Bone marrow (tissue), 2 donors: ENCODE results near the gene CES3.

Experiments
- DNase-seq, 2 donors: peaks; one replicate each; lab custom pipeline; 2025; lab: John Stamatoyannopoulos, UW

The CES3 gene, protein sequence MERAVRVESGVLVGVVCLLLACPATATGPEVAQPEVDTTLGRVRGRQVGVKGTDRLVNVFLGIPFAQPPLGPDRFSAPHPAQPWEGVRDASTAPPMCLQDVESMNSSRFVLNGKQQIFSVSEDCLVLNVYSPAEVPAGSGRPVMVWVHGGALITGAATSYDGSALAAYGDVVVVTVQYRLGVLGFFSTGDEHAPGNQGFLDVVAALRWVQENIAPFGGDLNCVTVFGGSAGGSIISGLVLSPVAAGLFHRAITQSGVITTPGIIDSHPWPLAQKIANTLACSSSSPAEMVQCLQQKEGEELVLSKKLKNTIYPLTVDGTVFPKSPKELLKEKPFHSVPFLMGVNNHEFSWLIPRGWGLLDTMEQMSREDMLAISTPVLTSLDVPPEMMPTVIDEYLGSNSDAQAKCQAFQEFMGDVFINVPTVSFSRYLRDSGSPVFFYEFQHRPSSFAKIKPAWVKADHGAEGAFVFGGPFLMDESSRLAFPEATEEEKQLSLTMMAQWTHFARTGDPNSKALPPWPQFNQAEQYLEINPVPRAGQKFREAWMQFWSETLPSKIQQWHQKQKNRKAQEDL

DNA sequence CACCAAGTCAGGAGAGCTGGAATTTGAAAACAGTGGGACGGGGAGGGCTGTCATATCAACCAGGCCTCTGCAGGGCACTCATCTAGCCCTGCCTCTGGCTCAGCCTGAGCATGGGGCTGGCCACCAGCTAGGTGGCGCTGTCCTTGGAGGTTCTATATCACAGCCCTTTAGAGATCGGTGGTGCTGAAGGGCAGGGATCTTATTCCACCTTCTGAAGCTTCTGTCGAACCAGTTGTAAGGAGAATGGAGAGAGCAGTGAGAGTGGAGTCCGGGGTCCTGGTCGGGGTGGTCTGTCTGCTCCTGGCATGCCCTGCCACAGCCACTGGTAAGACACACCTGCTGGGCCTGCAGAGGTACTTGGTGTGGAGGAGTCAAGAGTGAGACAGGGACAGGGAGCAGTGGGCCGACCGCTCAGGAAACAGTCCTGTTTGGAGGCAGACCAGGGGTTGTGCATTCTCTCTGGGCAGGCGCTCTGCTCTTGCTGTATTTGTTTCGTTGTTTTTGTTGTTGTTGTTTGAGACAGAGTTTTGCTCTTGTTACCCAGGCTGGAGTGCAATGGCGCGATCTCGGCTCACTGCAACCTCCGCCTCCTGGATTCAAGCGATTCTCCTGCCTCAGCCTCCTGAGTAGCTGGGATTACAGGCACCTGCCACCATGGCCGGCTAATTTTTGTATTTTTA lies at the start of gene CES3:
CES3 (plus strand) TSS at position 202 of the 680 bp plus-strand sequence; CDS start at position 244, 42 bp downstream.
- DNase-seq, result peak; percentile 5 to 46

DNA sequence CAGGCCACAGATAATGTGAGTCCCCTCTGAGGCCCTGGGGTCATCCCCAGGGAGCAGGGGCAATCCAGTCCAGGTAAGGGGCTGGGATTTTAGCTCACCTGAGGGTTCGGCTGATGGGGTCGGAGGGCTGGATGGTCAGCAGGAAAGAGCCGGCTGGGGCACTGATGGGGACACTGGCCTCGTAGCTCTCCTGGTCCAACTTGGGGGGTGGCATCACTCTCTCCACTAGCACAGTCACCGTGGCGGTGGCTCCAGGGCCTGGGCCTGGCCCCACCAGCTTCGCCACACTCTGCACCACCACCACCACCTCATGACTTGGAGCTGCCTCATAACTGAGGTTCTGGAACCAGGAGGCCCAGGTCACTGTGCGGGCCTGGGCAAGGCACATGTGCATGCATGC lies 49.3 kb upstream of the CES3 start:
- no peak for DNase-seq

DNA sequence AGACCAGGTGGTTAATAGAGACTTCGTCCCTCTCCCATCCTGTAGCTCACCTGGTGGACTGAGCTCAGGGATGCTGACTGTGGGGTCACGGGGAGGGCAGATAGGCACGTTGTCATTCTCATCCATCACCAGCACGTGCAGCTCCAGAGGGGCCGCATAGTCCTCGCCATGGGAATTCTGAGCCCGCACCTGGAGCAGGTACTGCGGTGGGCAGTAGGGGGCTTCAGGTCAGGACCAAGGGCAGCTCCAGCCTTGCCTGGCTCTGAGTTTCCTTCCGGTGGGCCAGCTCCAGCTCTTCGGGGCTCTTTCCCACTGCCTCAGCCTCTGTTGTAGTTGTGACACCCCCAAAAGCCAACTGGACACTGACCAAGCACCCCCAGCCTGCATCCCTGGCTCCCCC lies 48.0 kb upstream of the CES3 start:
- DNase-seq, result no peak

DNA sequence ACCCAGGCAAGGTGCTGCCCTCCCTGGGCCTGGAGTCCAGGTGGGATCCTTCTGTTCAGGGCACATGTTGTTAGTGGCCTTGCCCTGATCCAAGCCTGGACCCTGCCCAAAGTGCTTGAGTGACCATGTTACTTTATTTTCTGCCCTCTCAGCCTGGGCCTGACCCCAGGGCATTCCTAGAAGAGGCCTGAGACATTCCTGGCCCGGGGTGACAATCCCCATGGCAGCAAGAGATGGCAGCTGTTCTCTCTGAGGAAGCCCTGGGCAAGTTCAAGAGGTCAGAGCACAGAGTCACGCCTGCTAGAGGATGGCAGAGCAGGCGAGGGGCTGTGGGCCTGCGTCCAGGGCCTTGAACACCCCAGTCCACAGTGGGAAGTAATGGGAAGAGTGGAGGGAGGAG lies 47.4 kb upstream of the CES3 start:
- no peak for DNase-seq

DNA sequence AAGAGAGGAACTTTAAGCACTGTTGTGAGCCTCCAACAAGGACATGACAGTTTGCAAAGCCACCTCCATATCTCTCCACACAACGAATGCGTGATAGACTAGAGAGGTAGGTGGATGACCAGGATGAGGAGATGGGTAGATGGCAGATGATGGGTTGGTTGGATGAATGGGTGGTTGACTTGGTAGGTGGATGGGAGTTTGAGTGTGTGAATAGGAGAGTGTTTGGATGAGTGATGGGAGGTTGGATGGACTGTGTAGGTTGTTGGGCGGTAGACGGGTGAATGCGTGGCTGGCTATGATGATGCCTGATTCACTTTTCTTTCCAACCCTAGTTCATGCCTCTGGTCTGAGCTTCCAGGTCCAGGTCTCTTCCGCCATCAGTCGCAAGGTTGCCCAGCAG lies 46.5 kb upstream of the CES3 start:
- no peak for DNase-seq

DNA sequence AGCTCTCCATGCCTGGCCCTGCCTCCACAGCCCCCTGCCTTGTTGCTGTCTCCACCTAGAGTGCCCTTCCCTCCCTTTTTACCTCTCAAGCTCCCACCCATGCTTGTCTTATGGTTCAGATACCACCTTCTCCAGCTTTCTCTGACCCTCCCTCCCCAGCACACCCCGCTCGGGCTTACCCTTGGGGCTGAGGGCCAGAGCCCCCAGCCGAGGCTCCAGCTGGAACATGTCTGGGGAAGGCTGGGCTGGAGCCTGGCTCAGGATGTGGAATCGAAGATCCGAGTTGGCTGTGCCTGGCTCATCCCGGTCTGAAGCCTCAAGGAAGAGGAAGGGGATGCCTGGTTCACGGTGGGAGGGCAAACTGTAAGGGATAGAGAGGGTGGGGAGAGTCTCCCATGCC lies 46.0 kb upstream of the CES3 start:
- DNase-seq, result no peak

DNA sequence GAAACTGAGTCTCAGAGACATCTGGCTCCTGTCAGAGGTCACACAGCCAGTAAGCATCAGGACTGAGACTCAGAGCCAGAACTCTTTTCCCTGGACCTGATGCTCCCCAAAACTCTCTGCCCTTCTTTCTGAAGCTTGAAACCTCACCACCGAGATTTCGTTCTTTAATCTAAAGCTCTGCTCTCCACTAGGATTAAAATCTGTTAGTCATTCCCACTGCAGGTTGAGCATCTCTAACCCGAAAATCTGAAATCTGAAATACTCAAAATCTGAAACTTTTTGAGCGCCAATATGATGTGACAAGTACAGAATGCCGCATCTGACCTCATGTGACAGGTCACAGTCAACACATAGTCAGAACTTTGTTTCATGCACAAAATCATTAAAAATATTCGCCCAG lies 44.5 kb upstream of the CES3 start:
- no peak for DNase-seq

DNA sequence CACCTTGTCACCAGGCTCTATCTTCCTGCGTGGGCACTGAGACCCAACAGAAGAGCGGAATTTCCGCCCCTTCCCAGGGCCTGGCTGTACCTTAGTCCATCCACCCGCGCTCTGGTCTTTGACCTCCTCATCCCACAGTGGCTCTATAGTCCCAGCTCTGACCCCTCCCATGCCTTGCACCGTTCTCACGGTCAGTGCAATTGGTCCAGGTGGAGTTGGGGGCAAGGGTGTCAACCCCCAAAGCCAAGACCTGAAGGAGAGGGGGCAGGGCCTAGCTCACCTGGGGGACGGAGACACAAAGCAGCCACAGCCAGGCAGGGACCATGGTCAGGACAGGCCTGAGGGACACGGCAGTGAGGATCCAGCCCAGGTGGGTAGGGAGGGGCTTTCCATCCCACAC lies 43.3 kb upstream of the CES3 start:
- no peak for DNase-seq

DNA sequence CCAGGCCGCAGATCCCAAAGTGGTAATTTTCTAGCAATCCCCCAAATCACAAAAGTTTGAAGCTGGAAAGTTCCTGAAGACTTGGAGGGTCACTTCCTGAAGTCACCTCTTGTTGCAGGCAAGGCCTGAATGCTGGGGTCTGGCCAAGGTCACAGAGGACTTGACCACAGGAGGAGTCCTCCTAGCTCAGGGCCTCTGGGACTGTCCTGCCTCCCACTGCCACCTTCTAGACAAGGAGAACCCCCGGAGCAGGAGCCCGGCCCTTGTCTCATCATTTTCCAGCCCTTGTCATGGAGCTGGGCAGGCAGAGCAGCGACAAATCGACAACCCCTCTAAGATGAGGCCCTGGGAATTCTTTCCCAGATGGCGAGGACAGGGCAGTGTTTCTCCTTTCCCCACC lies 42.7 kb upstream of the CES3 start:
- DNase-seq, result no peak

DNA sequence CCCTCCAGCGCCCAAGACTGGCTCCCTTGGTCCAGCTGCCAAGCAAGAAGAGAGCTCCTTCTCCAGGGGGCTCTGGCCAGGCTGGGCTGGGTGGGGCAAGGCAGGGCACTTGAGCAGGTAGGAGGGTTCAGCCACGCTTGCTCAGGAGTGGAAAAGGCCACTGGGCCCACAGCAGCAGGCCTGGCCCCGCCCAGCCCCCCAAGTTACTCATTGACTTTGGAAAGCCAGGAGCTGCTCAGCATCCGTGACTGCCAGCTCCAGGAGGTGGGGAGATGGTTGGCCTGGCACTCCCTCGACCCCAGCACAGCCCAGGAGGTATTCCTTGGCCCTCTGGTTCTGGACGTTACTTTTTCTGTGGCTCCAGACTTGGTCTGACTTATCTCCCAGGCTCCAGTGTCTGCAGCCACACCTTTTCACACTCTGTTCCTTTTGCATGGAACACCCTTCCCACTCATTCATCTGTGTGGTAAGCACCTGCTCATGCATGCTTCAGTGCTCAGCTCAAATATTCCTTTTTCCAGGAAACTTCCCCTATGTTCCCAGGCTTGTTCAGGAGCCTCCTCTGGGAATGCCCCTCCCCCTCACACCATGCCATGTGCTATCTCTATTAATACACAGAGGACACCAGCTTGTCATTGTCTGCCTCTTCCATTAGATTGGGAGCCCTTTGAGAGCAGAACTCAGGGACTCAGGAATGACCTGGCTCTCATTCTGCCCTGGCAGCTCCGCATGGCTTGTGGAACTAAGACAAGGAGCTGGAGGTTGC lies 42.1 kb upstream of the CES3 start, which contains the start of gene CDH16:
CDH16 (minus strand) TSS at position 83 of the 766 bp plus-strand sequence. CDS start 820 bp downstream, outside the sequence.
- DNase-seq, result no peak

DNA sequence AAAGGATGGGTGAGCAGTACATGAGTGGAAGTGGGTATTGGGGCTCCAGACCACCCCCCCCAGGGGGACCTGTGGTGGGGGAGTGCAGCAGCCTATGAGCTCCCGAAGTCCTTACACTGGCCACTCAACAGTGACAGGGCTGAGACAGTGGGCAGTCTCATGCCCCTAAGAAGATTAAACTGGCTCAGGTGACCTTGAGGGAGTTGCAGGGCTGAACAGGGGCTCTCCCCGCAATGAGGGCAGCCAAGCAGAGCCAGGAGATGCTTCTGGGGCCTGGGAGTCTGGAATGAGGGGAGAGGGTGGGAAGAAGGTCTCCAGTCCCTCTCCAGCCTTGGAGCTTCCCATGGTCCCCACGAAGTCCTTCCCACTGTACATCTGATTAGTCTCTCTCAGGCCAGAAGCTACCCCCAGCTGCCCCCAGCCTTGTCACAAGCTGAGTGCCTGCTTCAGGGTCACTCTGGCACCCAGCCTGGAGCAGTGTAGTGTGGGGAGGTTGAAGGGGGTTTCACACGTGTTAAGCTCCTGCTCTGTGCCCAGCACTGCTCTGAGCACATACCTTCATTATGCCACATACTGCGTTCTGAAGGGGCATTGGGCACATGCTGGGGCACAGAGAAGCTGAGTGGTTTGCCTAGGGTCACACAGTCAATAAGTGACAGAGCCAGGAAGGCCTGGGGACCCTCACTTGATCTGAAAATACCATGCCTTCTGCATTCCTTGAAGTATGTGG lies 41.3 kb upstream of the CES3 start:
- no peak for DNase-seq

DNA sequence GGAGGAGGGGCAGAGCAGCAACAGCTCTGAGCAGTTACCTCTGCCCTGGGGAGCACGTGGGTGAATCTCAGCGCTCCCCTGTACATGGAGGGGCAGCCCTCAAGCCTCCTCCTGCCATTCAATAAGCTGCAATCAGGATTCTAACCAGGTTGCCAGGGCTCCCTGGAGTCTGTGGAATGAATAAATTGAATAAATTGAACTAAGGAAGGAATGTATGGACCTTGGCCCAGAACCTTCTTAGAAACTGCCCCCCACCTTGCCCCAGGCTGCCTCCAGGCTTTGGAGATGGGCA lies 40.8 kb upstream of the CES3 start:
- no peak for DNase-seq

DNA sequence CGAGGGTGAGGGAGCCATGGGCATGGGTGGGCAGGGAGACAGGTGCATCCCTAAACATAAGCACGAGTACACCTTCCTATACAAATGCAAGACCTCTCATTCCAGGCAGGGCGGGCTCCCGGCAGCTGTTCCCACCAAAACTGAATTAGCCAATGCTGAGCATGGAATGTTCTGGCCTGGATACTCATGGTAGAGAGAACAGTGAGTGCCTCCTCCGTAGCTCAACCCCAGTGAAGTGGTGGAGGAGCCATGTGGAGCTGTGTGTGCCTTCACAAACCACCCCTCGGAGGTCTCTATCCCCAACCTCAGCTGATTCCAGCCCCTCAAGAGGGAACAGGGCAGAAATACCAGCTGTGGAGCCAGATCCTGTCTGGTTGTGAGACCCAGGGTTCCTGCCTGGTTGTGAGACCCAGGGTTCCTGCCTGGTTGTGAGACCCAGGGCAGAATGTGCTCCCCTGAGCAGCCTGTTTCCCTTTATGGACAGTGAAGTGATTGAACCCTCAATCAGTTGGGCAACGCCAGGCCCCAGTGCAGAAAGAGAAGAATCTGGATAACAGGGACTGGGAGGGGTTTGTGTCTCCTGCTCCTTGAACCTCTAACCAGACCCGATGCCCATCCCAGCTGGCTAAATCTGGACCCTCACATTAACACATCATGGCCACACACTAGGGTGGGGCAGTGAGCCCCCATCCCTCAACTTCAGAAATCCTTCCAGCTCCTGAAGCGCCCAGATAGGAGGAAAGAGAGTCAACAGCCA lies 40.0 kb upstream of the CES3 start:
- no peak for DNase-seq

DNA sequence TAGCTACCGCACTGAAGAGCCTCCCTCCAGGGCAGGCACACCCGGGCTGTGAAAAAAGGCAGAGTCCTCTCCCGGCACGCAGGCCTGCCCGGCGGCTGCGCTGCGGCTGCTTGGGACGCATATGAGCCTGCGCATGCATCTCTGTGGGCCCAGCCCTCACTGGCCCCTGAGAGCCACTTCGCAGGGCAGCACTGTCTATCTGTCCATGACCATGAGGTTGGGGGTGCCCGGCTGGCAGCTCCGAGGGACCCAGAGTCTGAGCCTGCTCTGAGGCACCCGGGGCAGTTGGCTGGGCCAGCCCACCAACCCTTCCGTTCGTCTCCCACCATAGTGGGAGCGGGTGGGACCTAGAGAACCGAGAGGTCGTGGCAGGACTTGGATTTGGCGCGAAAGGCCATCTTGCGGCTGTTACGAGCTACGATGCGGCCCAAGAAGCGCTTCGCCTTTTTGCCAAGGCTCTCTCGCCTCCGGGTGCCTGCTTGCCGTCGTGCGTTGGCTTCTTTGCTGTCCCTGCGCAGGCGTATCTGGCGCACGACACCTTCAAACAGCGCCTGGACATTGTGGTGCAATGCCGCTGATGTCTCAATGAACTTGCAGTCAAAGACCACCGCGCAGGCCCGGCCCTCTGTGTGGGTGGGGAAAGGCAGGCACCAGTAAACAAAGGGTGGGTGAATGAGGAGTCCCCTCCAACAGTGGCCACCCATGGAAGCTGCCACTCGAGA lies 39.2 kb upstream of the CES3 start:
- no peak for DNase-seq

DNA sequence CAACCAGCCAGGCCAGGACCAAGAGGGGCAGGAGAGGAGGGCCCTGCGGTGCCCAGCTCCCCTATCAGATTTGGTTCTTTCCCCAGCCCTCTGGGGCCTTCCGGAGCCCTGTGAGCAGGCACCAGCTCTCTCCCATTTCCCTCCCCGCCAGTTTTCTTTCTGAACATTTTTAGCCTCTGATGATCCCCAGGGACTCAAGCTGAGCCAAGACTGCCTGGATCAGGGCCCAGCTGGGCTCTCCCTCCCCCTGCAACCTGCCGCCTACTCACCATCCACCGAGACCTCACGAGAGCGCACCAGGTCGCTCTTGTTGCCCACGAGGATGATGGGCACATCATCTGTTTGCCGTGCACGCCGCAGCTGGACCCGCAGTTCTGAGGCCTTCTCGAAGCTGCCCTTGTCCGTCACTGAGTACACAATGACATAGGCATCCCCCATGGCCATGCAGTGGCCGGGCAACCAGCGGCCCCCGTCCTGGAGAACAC lies 37.8 kb upstream of the CES3 start:
- no peak for DNase-seq

DNA sequence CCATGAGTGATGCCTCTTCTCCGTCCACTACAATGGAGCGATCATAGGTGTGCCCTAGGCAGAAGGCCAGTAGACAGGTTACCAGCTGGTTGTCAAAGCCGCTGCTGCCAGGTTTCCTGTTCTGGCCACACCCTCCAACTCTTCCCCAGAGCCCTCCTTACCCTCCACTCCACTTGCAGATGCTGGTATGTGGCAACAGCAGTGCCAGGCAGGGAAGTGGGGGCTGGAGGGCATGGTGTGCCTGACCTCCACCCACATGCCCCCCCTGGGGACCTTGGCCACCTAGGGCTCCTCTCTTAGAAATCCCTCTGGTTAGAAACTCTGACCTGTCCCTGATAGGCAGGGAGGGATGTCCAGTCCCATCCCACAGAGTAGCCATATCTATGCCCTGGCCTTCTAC lies 37.2 kb upstream of the CES3 start:
- DNase-seq, result no peak

DNA sequence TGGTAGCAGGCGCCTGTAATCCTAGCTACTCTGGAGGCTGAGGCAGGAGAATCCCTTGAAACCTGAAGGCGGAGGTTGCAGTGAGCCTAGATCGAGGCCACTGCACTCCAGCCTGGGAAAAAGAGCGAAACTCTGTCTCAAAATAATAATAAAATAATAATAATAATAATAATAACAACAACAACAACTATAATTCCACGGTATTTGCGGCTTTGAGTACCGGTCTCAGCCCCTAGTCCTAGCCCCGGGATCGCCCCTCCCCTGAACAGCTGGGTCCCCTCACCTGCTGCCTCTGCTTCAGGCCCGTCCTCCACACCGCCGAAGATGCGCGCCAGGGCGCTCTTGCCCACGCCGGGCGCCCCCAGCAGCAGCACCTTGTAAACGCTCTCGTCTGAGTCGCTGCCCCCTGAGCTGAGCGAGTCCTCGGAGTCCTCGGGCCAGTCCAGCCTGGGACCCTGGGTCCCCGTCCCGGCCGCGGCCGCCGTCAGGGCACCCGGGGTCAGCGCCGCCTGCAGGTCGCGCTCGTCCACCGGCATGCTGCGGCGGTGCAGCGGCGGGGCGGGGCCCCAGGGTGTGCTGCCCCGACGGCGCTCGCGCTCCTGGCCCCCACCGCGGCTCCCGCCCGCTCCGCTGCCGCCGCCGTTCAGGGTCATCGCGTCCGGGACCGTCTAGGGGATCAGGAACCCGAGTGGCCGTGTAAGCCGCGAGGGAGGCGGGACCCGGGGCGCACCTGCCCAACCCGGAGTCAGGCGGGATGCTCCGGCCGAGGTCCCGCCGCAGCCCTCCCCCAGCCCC lies 36.3 kb upstream of the CES3 start:
- DNase-seq, result no peak

DNA sequence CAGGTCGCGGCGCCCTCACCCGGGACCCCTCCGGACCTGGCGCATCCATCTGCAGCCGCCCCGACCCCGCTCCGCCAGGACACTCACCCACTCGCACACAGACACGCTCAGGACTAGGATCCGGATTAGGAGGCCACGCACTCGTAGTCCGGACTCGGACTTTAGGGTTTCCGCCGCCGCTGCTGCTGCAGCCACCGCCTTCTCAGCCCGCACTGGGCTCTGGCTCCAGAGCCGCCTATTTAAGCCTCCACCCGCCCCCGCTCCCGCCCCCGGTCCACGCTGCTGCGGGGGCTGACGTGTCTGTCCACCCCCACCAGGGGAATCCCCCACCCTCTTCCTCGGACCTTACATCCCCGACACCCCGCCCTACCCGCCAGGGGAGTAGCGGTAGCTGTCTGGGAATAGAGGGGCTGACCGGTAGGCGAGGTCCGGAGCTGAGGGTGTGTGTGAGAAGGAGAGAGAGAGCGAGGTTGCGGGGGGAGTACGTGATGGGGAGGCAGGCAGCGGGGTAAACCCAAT lies 35.7 kb upstream of the CES3 start, which contains the start of gene RRAD:
RRAD (minus strand) TSS at position 214 of the 519 bp plus-strand sequence. CDS start 356 bp downstream, outside the sequence.
- DNase-seq, result peak in 1 of 2 donors; percentile 35
